IPS-18a (cell line): ENCODE data around the gene BCAS3.
"Not testable (repeated sequence)": the region's sequence is repeated elsewhere in the genome, so short reads cannot be mapped to it uniquely, and the experiment has no call there.

Experiments used
- H3K27ac ChIP-seq: one replicate; pipeline ENCODE4 v1.5.1; 2013; ENCODE audit warnings: low read length
- H3K27me3 ChIP-seq: one replicate; pipeline ENCODE4 v1.6.1; 2013; ENCODE audit warnings: mild to moderate bottlenecking, low read length; ENCODE audit not compliant: control insufficient read depth, insufficient read depth
- H3K36me3 ChIP-seq: one replicate; pipeline ENCODE4 v1.6.1; 2013; ENCODE audit warnings: low read depth, low read length; ENCODE audit not compliant: control insufficient read depth
- H3K4me1 ChIP-seq: one replicate; pipeline ENCODE4 v1.6.1; 2013; ENCODE audit warnings: low read depth, low read length; ENCODE audit not compliant: control insufficient read depth
- H3K4me3 ChIP-seq: one replicate; pipeline ENCODE4 v1.5.1; 2013; ENCODE audit warnings: low read length
- H3K9ac ChIP-seq: one replicate; pipeline ENCODE4 v1.6.1; 2013; ENCODE audit warnings: mild to moderate bottlenecking, low read length, moderate library complexity
- H3K9me3 ChIP-seq: one replicate; pipeline ENCODE4 v1.6.1; 2013; ENCODE audit warnings: low read depth, low read length; ENCODE audit not compliant: control insufficient read depth

The BCAS3 gene

GRCh38 chr17:60910415-60910814 lies 232.8 kb downstream of the BCAS3 start:
- H3K27me3 ChIP-seq = no peaks in the 10 kb centered on the region
- no peak overlapping the region for H3K27ac ChIP-seq
- H3K4me1 ChIP-seq = peaks cover 2% of the 10 kb centered on the region
- H3K9me3 ChIP-seq = no peaks in the 10 kb centered on the region
- H3K9ac ChIP-seq = no peak overlapping the region
- H3K36me3 ChIP-seq = no peaks in the 10 kb centered on the region
- H3K4me3 ChIP-seq = no peak overlapping the region

GRCh38 chr17:60914078-60914477 lies 236.4 kb downstream of the BCAS3 start:
- H3K36me3 ChIP-seq = no peaks in the 10 kb centered on the region
- H3K27ac ChIP-seq = no peak overlapping the region
- no peak overlapping the region for H3K4me3 ChIP-seq
- no peaks in the 10 kb centered on the region for H3K4me1 ChIP-seq
- peaks cover 5% of the 10 kb centered on the region for H3K9me3 ChIP-seq
- H3K9ac ChIP-seq = no peak overlapping the region
- no peaks in the 10 kb centered on the region for H3K27me3 ChIP-seq

GRCh38 chr17:60916043-60916442 lies 238.4 kb downstream of the BCAS3 start:
- Histone ChIP-seq H3K9me3 (peaks cover 5% of the 10 kb centered on the region), H3K27ac (no peak overlapping the region), H3K9ac (no peak overlapping the region), H3K27me3 (no peaks in the 10 kb centered on the region), H3K4me3 (no peak overlapping the region), H3K36me3 (no peaks in the 10 kb centered on the region), H3K4me1 (no peaks in the 10 kb centered on the region)

GRCh38 chr17:60920107-60920506 lies 242.5 kb downstream of the BCAS3 start:
- no peaks in the 10 kb centered on the region for H3K4me1 ChIP-seq
- H3K27ac ChIP-seq = no peak overlapping the region
- H3K4me3 ChIP-seq = no peak overlapping the region
- H3K27me3 ChIP-seq = no peaks in the 10 kb centered on the region
- H3K36me3 ChIP-seq = no peaks in the 10 kb centered on the region
- H3K9ac ChIP-seq = no peak overlapping the region
- peaks cover 5% of the 10 kb centered on the region for H3K9me3 ChIP-seq

- Histone ChIP-seq H3K9me3 (no peaks in the 10 kb centered on the region), H3K4me1 (no peaks in the 10 kb centered on the region), H3K27ac (no peak overlapping the region), H3K27me3 (no peaks in the 10 kb centered on the region), H3K36me3 (no peaks in the 10 kb centered on the region), H3K9ac (no peak overlapping the region), H3K4me3 (no peak overlapping the region)
Measured at GRCh38 chr17:60923000-60923399, 245.3 kb downstream of the BCAS3 start.

- Histone ChIP-seq H3K27ac (no peak overlapping the region), H3K4me1 (no peaks in the 10 kb centered on the region), H3K9me3 (no peaks in the 10 kb centered on the region), H3K27me3 (no peaks in the 10 kb centered on the region), H3K36me3 (no peaks in the 10 kb centered on the region), H3K9ac (no peak overlapping the region), H3K4me3 (no peak overlapping the region)
Measured at GRCh38 chr17:60926466-60927183, 249.0 kb downstream of the BCAS3 start.

GRCh38 chr17:60933739-60934138 lies 256.1 kb downstream of the BCAS3 start:
- no peaks in the 10 kb centered on the region for H3K4me1 ChIP-seq
- H3K27ac ChIP-seq = no peak overlapping the region
- no peaks in the 10 kb centered on the region for H3K9me3 ChIP-seq
- H3K36me3 ChIP-seq = no peaks in the 10 kb centered on the region
- H3K27me3 ChIP-seq = no peaks in the 10 kb centered on the region
- H3K9ac ChIP-seq = no peak overlapping the region
- no peak overlapping the region for H3K4me3 ChIP-seq

- no peaks in the 10 kb centered on the region for H3K36me3 ChIP-seq
Measured at GRCh38 chr17:60934723-60935122, 257.1 kb downstream of the BCAS3 start.

GRCh38 chr17:60935991-60936390 lies 258.3 kb downstream of the BCAS3 start:
- H3K36me3 ChIP-seq, H3K27ac ChIP-seq, H3K4me1 ChIP-seq, H3K9ac ChIP-seq, H3K27me3 ChIP-seq, H3K9me3 ChIP-seq, H3K4me3 ChIP-seq: not testable (repeated sequence)

More at GRCh38 chr17:60934723-60935122, 257.1 kb downstream of the BCAS3 start:
- H3K4me3 ChIP-seq = no peak overlapping the region
- no peak overlapping the region for H3K9ac ChIP-seq
- H3K9me3 ChIP-seq = no peaks in the 10 kb centered on the region
- H3K27ac ChIP-seq = no peak overlapping the region
- no peaks in the 10 kb centered on the region for H3K27me3 ChIP-seq
- no peaks in the 10 kb centered on the region for H3K4me1 ChIP-seq

GRCh38 chr17:60939318-60939717 lies 261.7 kb downstream of the BCAS3 start:
- Histone ChIP-seq H3K27ac (no peak overlapping the region), H3K27me3 (no peaks in the 10 kb centered on the region), H3K9ac (no peak overlapping the region), H3K9me3 (no peaks in the 10 kb centered on the region), H3K4me3 (no peak overlapping the region), H3K4me1 (no peaks in the 10 kb centered on the region), H3K36me3 (no peaks in the 10 kb centered on the region)

GRCh38 chr17:60941028-60941427 lies 263.4 kb downstream of the BCAS3 start:
- no peaks in the 10 kb centered on the region for H3K9me3 ChIP-seq
- H3K27ac ChIP-seq = no peak overlapping the region
- no peaks in the 10 kb centered on the region for H3K27me3 ChIP-seq
- no peak overlapping the region for H3K4me3 ChIP-seq
- no peak overlapping the region for H3K9ac ChIP-seq
- H3K36me3 ChIP-seq = no peaks in the 10 kb centered on the region
- no peaks in the 10 kb centered on the region for H3K4me1 ChIP-seq

- H3K4me3 ChIP-seq = no peak overlapping the region
- H3K4me1 ChIP-seq = no peaks in the 10 kb centered on the region
- no peaks in the 10 kb centered on the region for H3K27me3 ChIP-seq
- no peak overlapping the region for H3K27ac ChIP-seq
- H3K36me3 ChIP-seq = no peaks in the 10 kb centered on the region
- no peak overlapping the region for H3K9ac ChIP-seq
- no peaks in the 10 kb centered on the region for H3K9me3 ChIP-seq
Measured at GRCh38 chr17:60941571-60941970, 263.9 kb downstream of the BCAS3 start.
